Stromal cell of bone marrow (primary cell): ENCODE results near the gene IGFL4.

ENCODE experiments used
- DNase-seq: peaks from one replicate; pipeline ENCODE4 v3.0.0-alpha.2; 2012; ENCODE audit warnings: low read depth

The IGFL4 gene

GRCh38 chr19:46040952-46041500, at the start of gene IGFL4:
Gene IGFL4, minus strand, starts transcription at chr19:46041002. Its CDS starts 40 bp downstream, at chr19:46040962.
- no peak for DNase-seq

DNA sequence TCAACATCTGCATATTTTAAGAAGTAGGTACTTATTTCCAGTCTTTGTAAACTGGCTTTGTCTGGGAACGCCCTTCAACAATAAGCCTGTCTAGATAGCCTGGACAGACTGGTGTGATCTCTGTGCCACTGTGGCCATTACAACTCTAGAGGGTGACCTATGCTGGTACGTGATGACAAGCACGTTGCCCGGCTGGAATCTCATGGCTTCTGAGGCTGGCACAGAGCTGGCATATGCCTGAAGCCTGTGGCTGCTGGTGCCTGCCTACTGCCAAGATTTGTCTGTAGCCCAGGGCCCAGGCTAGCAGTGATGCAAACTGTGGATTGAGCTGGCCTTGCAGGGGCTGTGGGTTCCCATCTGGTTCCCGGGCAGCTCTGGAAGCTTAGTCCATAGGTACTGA, 49.6 kb upstream of the IGFL4 start:
- no peak for DNase-seq

GRCh38 chr19:46089432-46089831, 48.6 kb upstream of the IGFL4 start:
- DNase-seq, result no peak

DNA sequence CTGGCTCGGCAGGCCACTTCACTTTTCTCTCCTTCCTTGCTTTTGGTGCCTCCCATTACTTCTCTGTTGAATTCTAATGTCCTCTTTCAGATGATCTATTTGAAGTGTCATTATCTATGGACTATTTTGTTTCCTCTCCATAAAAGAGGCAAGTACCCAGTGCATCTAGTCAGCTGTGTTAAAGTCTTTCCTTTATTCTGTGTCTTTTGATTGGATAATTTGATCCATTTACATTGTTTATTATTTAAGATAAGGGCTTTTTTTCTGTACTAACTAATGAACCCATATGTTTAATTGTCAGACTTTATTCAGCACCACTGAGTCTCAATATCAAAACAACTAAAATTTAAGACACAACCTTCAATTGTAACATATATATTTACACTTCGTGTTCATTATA, 47.3 kb upstream of the IGFL4 start:
- DNase-seq, result no peak

DNA sequence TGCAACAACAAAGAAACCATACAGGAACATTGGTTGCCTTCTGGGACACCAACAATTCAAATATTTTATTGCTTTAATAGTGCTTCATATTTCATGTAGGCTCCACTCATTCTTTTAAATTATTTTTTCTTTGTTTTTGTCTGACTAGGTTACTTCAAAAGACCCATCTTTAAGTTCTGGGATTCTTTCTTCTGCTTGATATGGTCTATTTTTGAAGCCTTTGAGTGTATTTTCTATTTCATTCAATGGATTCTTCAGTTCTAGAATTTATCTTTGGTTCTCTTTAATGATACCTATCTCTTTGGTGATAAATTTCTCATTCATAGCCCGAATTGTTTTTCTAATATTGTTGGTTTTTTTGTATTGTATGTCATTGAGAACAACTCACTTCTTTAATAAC, 45.1 kb upstream of the IGFL4 start:
- DNase-seq, result no peak

DNA sequence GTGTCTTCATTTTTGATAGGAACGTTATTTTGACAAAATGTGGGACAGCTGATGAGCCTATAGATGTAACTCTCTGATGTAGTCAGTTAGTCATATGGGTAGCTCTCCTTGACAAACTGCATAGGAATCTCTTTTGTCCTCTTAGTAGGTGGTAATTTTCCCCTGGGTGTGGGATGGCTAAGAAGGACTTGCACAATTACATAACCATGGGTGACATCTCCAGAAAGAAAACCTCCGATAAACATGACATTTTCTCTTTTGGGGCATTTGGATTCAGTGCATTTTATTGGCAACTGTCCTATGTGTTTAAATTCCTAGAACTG, 41.9 kb upstream of the IGFL4 start:
- no peak for DNase-seq

- peak; percentile 25 for DNase-seq
These were observed 41.3 kb upstream of the IGFL4 start for GRCh38 chr19:46081928-46082727.

DNA sequence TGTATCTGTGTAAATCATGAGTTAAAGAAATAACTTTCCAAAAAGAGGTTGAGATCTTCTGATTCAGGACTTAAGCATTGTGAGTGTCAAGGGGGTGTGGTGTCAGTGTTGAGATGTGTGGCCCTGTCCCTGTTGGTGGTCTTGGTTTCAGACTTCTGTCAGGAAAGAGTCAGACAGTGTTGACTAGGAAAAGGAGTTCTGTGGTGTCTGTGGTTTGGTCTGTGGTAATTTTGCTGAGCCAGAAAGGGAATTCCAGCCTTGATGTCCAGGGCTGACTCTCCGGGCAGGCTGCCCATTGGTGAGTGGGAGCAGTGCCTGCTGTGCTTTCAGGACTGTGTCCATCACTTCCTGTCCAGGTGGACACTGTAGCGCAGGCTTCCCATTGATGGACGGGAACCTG, 39.8 kb upstream of the IGFL4 start:
- peak; percentile 49 for DNase-seq

DNA sequence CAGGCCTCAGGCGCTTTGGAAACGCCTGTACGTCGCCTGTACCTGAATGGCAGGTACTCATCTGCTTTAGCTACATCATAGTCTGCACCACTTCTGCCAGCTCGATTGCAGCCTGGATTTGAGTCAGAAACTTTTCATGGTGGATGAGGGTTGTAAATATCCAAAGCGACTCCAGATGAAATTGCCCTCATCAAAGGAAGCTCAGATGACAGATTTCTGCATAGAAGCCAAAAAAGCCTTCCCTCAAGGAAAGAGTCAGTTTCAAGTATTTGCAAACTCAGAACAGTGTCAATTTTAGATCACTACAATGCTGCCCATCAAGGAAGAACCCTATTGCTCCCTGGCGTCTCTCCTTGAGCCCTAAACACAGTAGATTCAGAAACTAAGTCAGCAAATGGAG, 38.8 kb upstream of the IGFL4 start:
- no peak for DNase-seq

DNA sequence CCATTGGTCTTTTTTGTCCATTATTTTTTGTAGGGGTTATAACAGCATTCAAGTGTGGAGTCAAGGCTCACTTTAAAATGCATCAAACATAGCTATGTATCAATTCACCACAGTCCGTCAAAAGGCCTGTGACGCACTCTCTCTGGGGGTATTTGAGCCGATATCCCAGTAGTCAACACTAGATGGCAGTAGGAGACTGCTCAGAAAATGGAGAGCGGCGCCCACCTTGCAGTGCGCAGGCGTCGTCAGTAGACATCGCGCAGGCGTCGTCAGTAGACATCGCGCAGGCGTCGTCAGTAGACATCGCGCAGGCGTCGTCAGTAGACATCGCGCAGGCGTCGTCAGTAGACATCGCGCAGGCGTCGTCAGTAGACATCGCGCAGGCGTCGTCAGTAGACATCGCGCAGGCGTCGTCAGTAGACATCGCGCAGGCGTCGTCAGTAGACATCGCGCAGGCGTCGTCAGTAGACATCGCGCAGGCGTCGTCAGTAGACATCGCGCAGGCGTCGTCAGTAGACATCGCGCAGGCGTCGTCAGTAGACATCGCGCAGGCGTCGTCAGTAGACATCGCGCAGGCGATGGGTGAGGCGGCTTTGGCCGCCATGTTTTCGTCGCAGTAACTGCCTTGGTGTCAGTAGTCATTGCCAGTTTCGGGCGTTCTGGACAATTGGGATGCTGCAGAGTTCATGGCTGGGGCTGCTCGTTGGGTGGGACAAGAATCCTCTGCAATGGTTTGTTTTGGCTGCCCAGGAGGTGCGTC, 38.0 kb upstream of the IGFL4 start:
- DNase-seq, result peak; percentile 48

DNA sequence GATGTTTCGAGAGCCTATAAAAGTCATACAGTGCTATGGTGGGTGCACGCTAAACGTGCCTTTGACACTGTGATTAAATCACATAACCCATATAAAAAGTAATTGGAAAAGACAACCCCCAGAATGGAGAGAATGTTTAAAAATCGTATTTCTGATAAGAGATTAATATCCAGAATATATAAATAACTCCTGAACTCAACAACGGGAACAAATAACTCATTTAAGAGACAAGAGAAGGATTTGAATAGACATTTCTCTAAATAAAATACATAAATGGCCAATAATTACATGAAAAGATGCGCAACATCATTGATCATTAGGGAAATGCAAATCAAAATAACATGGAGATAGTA, 37.0 kb upstream of the IGFL4 start:
- DNase-seq, result no peak

- DNase-seq, result peak; percentile 62
These were observed 36.4 kb upstream of the IGFL4 start for GRCh38 chr19:46076951-46077814.

- no peak for DNase-seq
These were observed 35.5 kb upstream of the IGFL4 start for GRCh38 chr19:46076031-46076880.

DNA sequence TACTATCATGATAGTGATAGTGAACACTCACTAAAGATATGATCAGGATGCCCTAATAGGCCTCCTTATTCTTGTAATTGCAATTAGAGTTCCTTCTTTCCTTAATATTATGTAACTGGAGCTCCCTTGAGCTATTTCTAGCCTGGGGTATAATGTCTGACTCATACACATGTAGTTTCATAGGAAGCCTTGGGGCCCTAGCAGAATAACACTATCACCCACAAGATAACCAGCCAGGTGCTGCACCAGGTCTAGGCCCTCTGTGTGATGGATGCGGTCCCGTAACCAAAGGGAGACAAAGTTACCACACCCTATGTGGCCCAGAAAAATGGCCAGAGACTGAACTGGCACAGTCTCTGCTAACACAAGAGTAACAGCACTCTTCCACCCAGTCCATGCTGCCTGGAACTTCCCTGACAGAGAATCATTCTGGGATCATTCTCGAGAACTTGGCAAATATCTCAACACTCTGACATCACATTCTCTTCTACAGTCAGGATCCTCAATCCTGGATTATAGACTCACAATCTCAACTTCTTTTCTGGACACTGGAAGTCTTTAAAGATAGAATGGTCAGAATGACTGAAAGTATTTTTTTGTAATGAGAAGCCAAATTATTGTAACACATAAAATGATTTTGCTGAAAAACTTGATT, 32.6 kb upstream of the IGFL4 start:
- DNase-seq, result peak; percentile 22

- peak; percentile 79 for DNase-seq
These were observed 29.1 kb upstream of the IGFL4 start for GRCh38 chr19:46069806-46070341.

DNA sequence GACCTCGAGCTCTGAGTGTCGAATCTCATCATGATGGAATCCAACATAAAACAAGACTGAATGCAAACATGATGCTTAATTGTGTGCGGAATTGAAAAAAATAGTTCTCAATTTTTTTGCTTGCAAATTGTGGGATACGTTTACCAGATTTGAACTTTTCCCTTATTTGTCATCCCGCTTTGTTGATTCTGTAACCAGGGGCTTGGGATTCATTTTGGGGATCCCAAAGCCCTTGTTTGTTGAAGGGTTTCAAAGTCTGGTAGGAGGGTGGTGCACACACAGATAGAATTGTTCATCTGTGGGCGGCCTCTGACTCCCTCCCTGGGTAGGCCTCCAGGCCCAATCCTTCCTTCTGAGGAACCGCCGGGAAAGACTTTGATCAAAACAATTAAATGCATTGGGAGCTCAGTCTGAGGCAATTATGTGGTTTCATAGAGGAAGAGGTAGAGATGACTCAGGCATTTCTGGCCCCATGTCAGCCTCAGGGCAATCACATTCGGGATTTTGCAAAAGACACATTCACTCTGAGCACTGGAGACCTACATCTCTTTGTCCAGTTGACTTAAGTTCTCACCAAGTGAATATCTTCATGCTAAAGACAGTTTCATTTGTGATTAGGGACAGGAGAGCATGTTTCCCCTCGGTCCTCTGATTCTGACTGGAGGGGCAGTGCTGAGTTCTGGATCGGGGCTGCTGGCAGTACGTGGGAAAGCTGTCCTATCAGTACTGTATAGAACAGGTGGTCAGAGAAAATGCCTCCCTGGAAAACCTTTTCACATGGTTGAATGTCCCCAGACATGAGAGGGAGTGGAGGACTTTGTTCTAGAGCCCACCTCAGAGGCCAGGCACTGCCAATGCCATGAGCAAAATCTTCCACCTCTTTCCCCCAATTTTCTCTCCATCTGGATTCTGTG, 27.8 kb upstream of the IGFL4 start:
- DNase-seq, result peak; percentile 87

GRCh38 chr19:46067691-46068090, 26.9 kb upstream of the IGFL4 start:
- DNase-seq, result no peak

DNA sequence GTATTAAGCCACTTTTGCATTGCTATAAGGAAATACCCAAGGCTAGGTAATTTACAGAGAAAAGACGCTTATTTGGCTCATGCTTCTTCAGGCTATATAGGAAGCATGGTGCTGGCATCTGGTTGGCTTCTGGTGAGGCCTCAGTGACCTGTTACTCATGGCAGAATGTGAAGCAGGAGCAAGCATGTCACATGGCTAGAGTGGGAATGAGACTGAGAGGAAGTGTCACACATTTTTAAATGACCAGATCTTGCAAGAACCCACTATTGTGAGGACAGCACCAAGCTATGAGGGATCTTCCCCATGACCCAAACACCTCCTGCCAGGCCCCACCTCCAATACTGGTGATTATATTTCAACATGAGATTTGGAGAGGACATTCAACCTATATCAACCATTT, 25.7 kb upstream of the IGFL4 start:
- no peak for DNase-seq

- peak; percentile 47 for DNase-seq
These were observed 24.8 kb upstream of the IGFL4 start for GRCh38 chr19:46065486-46066071.
